GM12892 (cell line): ENCODE measurements around the gene GREB1L.

Experiments
- POLR2A ChIP-seq: IDR thresholded peaks from 2 replicates; pipeline ENCODE4 v1.6.1; 2011; ENCODE audit warnings: low read depth, low read length, control low read depth
- POLR2AphosphoS5 ChIP-seq: IDR thresholded peaks from 2 replicates; pipeline ENCODE4 v1.6.1; 2011; ENCODE audit warnings: low read depth, low read length, control low read depth
- TAF1 ChIP-seq: IDR thresholded peaks from 2 replicates; pipeline ENCODE4 v1.6.1; 2011; ENCODE audit warnings: low read depth, mild to moderate bottlenecking, control low read depth, low read length, borderline replicate concordance

- TF ChIP-seq POLR2A (no peak), POLR2AphosphoS5 (no peak), TAF1 (no peak)
These were observed 241.0 kb downstream of the GREB1L start for GRCh38 chr18:21483051-21483450.
